ENCODE data around the gene ZSWIM5. TPM values are rescaled to one million over a fixed set of nuclear protein-coding genes. Genes with fewer than 3 reads are reported as not detected.

Gene ZSWIM5
- total and polyA plus RNA-seq, 2 of the 8 experiments (the other 6 are each of a cell fraction or from before 2014, with no cell fraction given), result 2.5 to 3.9 TPM

GRCh38 chr1:45244660-45245059, 38.3 kb upstream of the ZSWIM5 start:
- CTCF ChIA-PET (ENCODE audit: partially characterized antibody), result no interaction called here
- POLR2A ChIA-PET (ENCODE audit: partially characterized antibody), result no interaction called here
- TF ChIP-seq E2F6 (IDR thresholded peaks at IDR 0.05), result no peak
- TF ChIP-seq RAD21 (IDR thresholded peaks at IDR 0.05 in 1 of 2, conservative IDR thresholded peaks at IDR 0.05 in 1 of 2; ENCODE audit: low read depth in 2 of 2, low read length in 2 of 2), result no peak
- TF ChIP-seq CEBPB (IDR thresholded peaks at IDR 0.05; ENCODE audit: low read depth, low read length), result no peak
- TF ChIP-seq SUZ12 (IDR thresholded peaks at IDR 0.05; ENCODE audit: low read length), result no peak
- TF ChIP-seq POLR2AphosphoS5 (IDR thresholded peaks at IDR 0.05; ENCODE audit: low read depth, low read length), result no peak
- no peak for TF ChIP-seq TEAD4 (IDR thresholded peaks at IDR 0.05; ENCODE audit: low read depth, low read length)
- TF ChIP-seq SIX5 (IDR thresholded peaks at IDR 0.05; ENCODE audit: low read depth, low read length), result no peak
- no peak for TF ChIP-seq GABPA (IDR thresholded peaks at IDR 0.05; ENCODE audit: borderline replicate concordance, insufficient read depth, low read length)
- TF ChIP-seq KDM1A (IDR thresholded peaks at IDR 0.05; ENCODE audit: borderline replicate concordance, low read length), result no peak
- TF ChIP-seq FOSL1 (IDR thresholded peaks at IDR 0.05; ENCODE audit: insufficient read depth, low read depth, low read length), result no peak
- no peak for TF ChIP-seq NANOG (IDR thresholded peaks at IDR 0.05; ENCODE audit: insufficient read depth, low read depth, low read length, poor library complexity, severe bottlenecking)
- TF ChIP-seq CBX8 (IDR thresholded peaks at IDR 0.05; ENCODE audit: borderline replicate concordance, low read depth, low read length), result no peak
- no peak for TF ChIP-seq TBP (IDR thresholded peaks at IDR 0.05; ENCODE audit: low read depth, low read length)
- TF ChIP-seq BRCA1 (IDR thresholded peaks at IDR 0.05; ENCODE audit: low read depth, low read length), result no peak
- TF ChIP-seq MAFK (IDR thresholded peaks at IDR 0.05; ENCODE audit: low read depth, low read length), result no peak

More at GRCh38 chr1:45244660-45245059, 38.3 kb upstream of the ZSWIM5 start:
- FAIRE-seq (no peak), DNase-seq (ENCODE audit: low read depth in 1 of 2, low spot score in 2 of 2) (no peak)
- no peak overlapping the region for H2BK20ac ChIP-seq (ENCODE audit: low read length)
- H3K23ac ChIP-seq (ENCODE audit: insufficient read length), result no peak overlapping the region
- no peaks in the 10 kb centered on the region for H3K4me1 ChIP-seq (replicated peaks in 1 of 4; ENCODE audit: control insufficient read depth in 3 of 4, insufficient read depth in 4 of 4, low read length in 3 of 4)
- H3K9ac ChIP-seq (replicated peaks in 1 of 4; ENCODE audit: extremely low read depth in 1 of 4, low read depth in 3 of 4, low read length in 3 of 4), result no peak overlapping the region
- no peaks in the 10 kb centered on the region for H4K20me1 ChIP-seq (replicated peaks in 1 of 2; ENCODE audit: control insufficient read depth in 1 of 2, insufficient read depth in 2 of 2, low read length in 2 of 2)
- H3K27me3 ChIP-seq (replicated peaks in 1 of 4; ENCODE audit: control insufficient read depth in 3 of 4, extremely low read depth in 1 of 4, insufficient read depth in 3 of 4, low read length in 3 of 4), result no peaks in the 10 kb centered on the region
- H3K27ac ChIP-seq (ENCODE audit: low read depth, low read length), result no peak overlapping the region
- H3K56ac ChIP-seq (replicated peaks; ENCODE audit: insufficient read length, low read depth, low read length), result no peak overlapping the region
- no peak overlapping the region for H2AFZ ChIP-seq (ENCODE audit: low read length)
- H2BK120ac ChIP-seq (replicated peaks; ENCODE audit: low read depth, low read length), result no peak overlapping the region
- no peak overlapping the region for H3K14ac ChIP-seq (ENCODE audit: insufficient read length)
- H2AK5ac ChIP-seq (ENCODE audit: low read depth, low read length), result no peak overlapping the region
- H3K18ac ChIP-seq (ENCODE audit: extremely low read depth, low read length), result no peak overlapping the region
- no peak overlapping the region for H3K4me2 ChIP-seq (ENCODE audit: insufficient read depth in 1 of 2, low read depth in 2 of 2, low read length in 2 of 2)
- H3K79me1 ChIP-seq (ENCODE audit: low read depth, low read length), result no peaks in the 10 kb centered on the region
- no peak overlapping the region for H2BK12ac ChIP-seq (ENCODE audit: low read depth, low read length)
- H4K5ac ChIP-seq (ENCODE audit: insufficient read length, low read depth, low read length), result no peak overlapping the region
- H3K79me2 ChIP-seq (ENCODE audit: control insufficient read depth in 1 of 2, insufficient read depth in 2 of 2, low read length in 2 of 2), result no peaks in the 10 kb centered on the region
- H4K8ac ChIP-seq (ENCODE audit: extremely low read depth, insufficient read depth, low read length), result no peak overlapping the region
- no peaks in the 10 kb centered on the region for H3K23me2 ChIP-seq (ENCODE audit: low read depth, low read length)
- H2BK5ac ChIP-seq (ENCODE audit: low read depth, low read length), result no peak overlapping the region
- no peak overlapping the region for H2BK15ac ChIP-seq (ENCODE audit: low read length)
- H3K9me3 ChIP-seq (ENCODE audit: insufficient read depth in 2 of 2, low read depth in 1 of 2, low read length in 1 of 2), result peaks cover 12 to 18% of the 10 kb centered on the region in 2 experiments; a peak in 3 of 4 replicates
- no peaks in the 10 kb centered on the region for H3K36me3 ChIP-seq (ENCODE audit: control insufficient read depth in 2 of 4, insufficient read depth in 4 of 4, low read length in 3 of 4)
- H3K4ac ChIP-seq (replicated peaks; ENCODE audit: insufficient read length, low read depth, low read length), result no peak overlapping the region
- H3K4me3 ChIP-seq (ENCODE audit: extremely low read depth in 1 of 4, insufficient read depth in 2 of 4, low read depth in 3 of 4, low read length in 4 of 4), result no peak overlapping the region
- H4K91ac ChIP-seq (replicated peaks; ENCODE audit: insufficient read length, low read length), result no peak overlapping the region
